Measurements from ENCODE around the gene DMTF1. TPM values are rescaled to one million over a fixed set of nuclear protein-coding genes. Genes with fewer than 3 reads are reported as not detected.
"Not testable (repeated sequence)": the region's sequence is repeated elsewhere in the genome, so short reads cannot be mapped to it uniquely, and the experiment has no call there.

DMTF1 gene
- total RNA-seq, 2 experiments from 2014 or later: 111 to 197 TPM

- no peak overlapping the region for H2AFZ ChIP-seq (ENCODE audit: low read length)
- H3K36me3 ChIP-seq (ENCODE audit: insufficient read depth, low read length): peaks cover 99% of the 10 kb centered on the region
- no TSS peak for BruUV-seq (replicated peaks)
- CTCF ChIA-PET (ENCODE audit: unreplicated experiment): interaction anchor here (0.5 kb wide), 1 partner anchor 25 kb away, joined by 4 read pairs; no protein-coding TSS in a partner anchor
- TF ChIP-seq, protein P1, sequence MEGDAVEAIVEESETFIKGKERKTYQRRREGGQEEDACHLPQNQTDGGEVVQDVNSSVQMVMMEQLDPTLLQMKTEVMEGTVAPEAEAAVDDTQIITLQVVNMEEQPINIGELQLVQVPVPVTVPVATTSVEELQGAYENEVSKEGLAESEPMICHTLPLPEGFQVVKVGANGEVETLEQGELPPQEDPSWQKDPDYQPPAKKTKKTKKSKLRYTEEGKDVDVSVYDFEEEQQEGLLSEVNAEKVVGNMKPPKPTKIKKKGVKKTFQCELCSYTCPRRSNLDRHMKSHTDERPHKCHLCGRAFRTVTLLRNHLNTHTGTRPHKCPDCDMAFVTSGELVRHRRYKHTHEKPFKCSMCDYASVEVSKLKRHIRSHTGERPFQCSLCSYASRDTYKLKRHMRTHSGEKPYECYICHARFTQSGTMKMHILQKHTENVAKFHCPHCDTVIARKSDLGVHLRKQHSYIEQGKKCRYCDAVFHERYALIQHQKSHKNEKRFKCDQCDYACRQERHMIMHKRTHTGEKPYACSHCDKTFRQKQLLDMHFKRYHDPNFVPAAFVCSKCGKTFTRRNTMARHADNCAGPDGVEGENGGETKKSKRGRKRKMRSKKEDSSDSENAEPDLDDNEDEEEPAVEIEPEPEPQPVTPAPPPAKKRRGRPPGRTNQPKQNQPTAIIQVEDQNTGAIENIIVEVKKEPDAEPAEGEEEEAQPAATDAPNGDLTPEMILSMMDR (conservative IDR thresholded peaks at IDR 0.05; ENCODE audit: low read length): no peak
- no peak for TF ChIP-seq EZH2phosphoT487 (IDR thresholded peaks at IDR 0.05; ENCODE audit: borderline replicate concordance, low read depth, low read length)
- H4K20me1 ChIP-seq (ENCODE audit: insufficient read depth, low read length): peaks cover 13% of the 10 kb centered on the region
- no peak for DNase-seq (ENCODE audit: low spot score)
- no peaks in the 10 kb centered on the region for H3K4me1 ChIP-seq (ENCODE audit: insufficient read depth, low read length, poor library complexity, severe bottlenecking)
- peaks cover 98% of the 10 kb centered on the region for H3K79me2 ChIP-seq (ENCODE audit: insufficient read depth, low read depth, low read length)
- POLR2A ChIA-PET: interaction anchor here (0.7 to 4.1 kb wide), 7 partner anchors 11 to 884 kb away, joined by 3 to 28 read pairs (median 7); partner anchors contain the start of gene TMEM243
- no peak overlapping the region for H3K4me2 ChIP-seq (ENCODE audit: low read length)
- no peak overlapping the region for H3K27ac ChIP-seq (ENCODE audit: low read depth, low read length, poor library complexity, severe bottlenecking)
- no peak overlapping the region for H3K4me3 ChIP-seq (ENCODE audit: low read depth, low read length, poor library complexity, severe bottlenecking)
- H3K9me3 ChIP-seq (ENCODE audit: low read length): peaks cover 39% of the 10 kb centered on the region
- intact Hi-C loops (cut with micrococcal nuclease; ENCODE audit: unreplicated experiment): no loop called here
- no peaks in the 10 kb centered on the region for H3K9me2 ChIP-seq (ENCODE audit: insufficient read depth, low read length)
Observed at GRCh38 chr7:87202705-87203104, 50.5 kb downstream of the DMTF1 start.

- not testable (repeated sequence) for H3K4me1 ChIP-seq (ENCODE audit: insufficient read depth, low read length, poor library complexity, severe bottlenecking); H4K20me1 ChIP-seq (ENCODE audit: insufficient read depth, low read length)
- POLR2A ChIA-PET: interaction anchor here (1.0 to 4.1 kb wide), 3 partner anchors 9 to 52 kb away, joined by 4 to 28 read pairs (median 4); partner anchors contain the start of gene DMTF1
Observed at GRCh38 chr7:87203929-87204328, 51.7 kb downstream of the DMTF1 start.

DNA sequence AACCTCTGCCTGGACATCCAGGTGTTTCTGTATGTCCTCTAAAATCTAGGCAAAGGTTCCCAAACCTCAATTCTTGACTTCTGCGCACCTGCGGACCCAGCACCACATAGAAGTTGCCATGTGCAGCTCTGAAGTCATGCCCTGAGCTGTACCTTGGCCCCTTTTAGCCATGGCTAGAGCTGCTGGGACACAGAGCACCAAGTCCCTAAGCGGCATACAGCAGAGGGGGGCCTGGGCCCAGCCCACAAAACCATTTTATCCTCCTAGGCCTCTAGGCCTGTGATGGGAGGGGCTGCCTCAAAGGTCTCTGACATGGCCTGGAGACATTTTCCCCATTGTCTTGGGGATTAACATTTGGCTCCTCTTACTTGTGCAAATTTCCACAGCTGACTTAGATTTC lies 52.7 kb downstream of the DMTF1 start:
- peaks cover 6% of the 10 kb centered on the region for H4K20me1 ChIP-seq (ENCODE audit: insufficient read depth, low read length)
- peak; percentile 37 for DNase-seq (ENCODE audit: low spot score)
- H3K9me2 ChIP-seq (ENCODE audit: insufficient read depth, low read length): no peaks in the 10 kb centered on the region
- intact Hi-C loops (cut with micrococcal nuclease; ENCODE audit: unreplicated experiment): no loop called here
- H3K79me2 ChIP-seq (ENCODE audit: insufficient read depth, low read depth, low read length): peaks cover 98% of the 10 kb centered on the region
- no peaks in the 10 kb centered on the region for H3K4me1 ChIP-seq (ENCODE audit: insufficient read depth, low read length, poor library complexity, severe bottlenecking)
- no peak for TF ChIP-seq EZH2phosphoT487 (IDR thresholded peaks at IDR 0.05; ENCODE audit: borderline replicate concordance, low read depth, low read length)
- TF ChIP-seq, protein P1 (conservative IDR thresholded peaks at IDR 0.05; ENCODE audit: low read length): no peak
- no peak overlapping the region for H3K4me3 ChIP-seq (ENCODE audit: low read depth, low read length, poor library complexity, severe bottlenecking)
- BruUV-seq (replicated peaks): no TSS peak
- ChIA-PET CTCF (ENCODE audit: unreplicated experiment) (no interaction called here), POLR2A (interaction anchor here (0.9 to 4.1 kb wide), 3 partner anchors 8 to 53 kb away, joined by 3 to 28 read pairs (median 4); partner anchors contain the start of gene DMTF1)
- H3K27ac ChIP-seq (ENCODE audit: low read depth, low read length, poor library complexity, severe bottlenecking): no peak overlapping the region
- H3K9me3 ChIP-seq (ENCODE audit: low read length): peaks cover 39% of the 10 kb centered on the region
- H2AFZ ChIP-seq (ENCODE audit: low read length): no peak overlapping the region
- H3K36me3 ChIP-seq (ENCODE audit: insufficient read depth, low read length): peaks cover 99% of the 10 kb centered on the region
- H3K4me2 ChIP-seq (ENCODE audit: low read length): no peak overlapping the region

More at GRCh38 chr7:87203929-87204328, 51.7 kb downstream of the DMTF1 start:
- H3K27ac ChIP-seq (ENCODE audit: low read depth, low read length, poor library complexity, severe bottlenecking); H3K4me3 ChIP-seq (ENCODE audit: low read depth, low read length, poor library complexity, severe bottlenecking); DNase-seq (ENCODE audit: low spot score); H2AFZ ChIP-seq (ENCODE audit: low read length); BruUV-seq (replicated peaks); H3K9me2 ChIP-seq (ENCODE audit: insufficient read depth, low read length); CTCF ChIA-PET (ENCODE audit: unreplicated experiment); intact Hi-C loops (cut with micrococcal nuclease; ENCODE audit: unreplicated experiment); H3K4me2 ChIP-seq (ENCODE audit: low read length): not testable (repeated sequence)
- peaks cover 39% of the 10 kb centered on the region for H3K9me3 ChIP-seq (ENCODE audit: low read length)
- peaks cover 99% of the 10 kb centered on the region for H3K36me3 ChIP-seq (ENCODE audit: insufficient read depth, low read length)
- H3K79me2 ChIP-seq (ENCODE audit: insufficient read depth, low read depth, low read length): peaks cover 98% of the 10 kb centered on the region

DNA sequence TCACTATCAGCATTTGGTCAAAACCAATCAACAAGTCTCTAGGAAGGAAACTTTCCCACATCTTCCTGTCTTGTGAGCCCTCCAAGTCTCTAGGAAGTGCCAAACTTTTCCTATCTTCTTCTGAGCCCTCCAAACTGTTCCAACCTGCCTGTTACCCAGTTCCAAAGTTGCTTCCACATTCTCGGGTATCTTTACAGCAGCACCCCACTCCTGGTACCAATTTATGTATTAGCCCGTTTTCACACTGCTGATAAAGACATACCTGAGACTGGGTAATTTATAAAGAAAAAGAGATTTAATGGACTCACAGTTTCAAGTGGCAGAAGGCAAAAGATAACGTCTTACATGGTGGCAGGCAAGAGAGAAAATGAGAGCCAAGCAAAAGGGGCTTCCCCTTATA lies 53.4 kb downstream of the DMTF1 start:
- H3K4me1 ChIP-seq (ENCODE audit: insufficient read depth, low read length, poor library complexity, severe bottlenecking); H4K20me1 ChIP-seq (ENCODE audit: insufficient read depth, low read length); H3K4me2 ChIP-seq (ENCODE audit: low read length); H3K4me3 ChIP-seq (ENCODE audit: low read depth, low read length, poor library complexity, severe bottlenecking); CTCF ChIA-PET (ENCODE audit: unreplicated experiment); BruUV-seq (replicated peaks); intact Hi-C loops (cut with micrococcal nuclease; ENCODE audit: unreplicated experiment); H3K9me2 ChIP-seq (ENCODE audit: insufficient read depth, low read length); DNase-seq (ENCODE audit: low spot score); H2AFZ ChIP-seq (ENCODE audit: low read length); H3K27ac ChIP-seq (ENCODE audit: low read depth, low read length, poor library complexity, severe bottlenecking): not testable (repeated sequence)
- peaks cover 98% of the 10 kb centered on the region for H3K79me2 ChIP-seq (ENCODE audit: insufficient read depth, low read depth, low read length)
- peaks cover 99% of the 10 kb centered on the region for H3K36me3 ChIP-seq (ENCODE audit: insufficient read depth, low read length)
- POLR2A ChIA-PET: interaction anchor here (1.5 kb wide), 1 partner anchor 16 kb away, joined by 5 read pairs; no protein-coding TSS in a partner anchor
- peaks cover 39% of the 10 kb centered on the region for H3K9me3 ChIP-seq (ENCODE audit: low read length)
